HG03064 (cell line): Measurements from ENCODE around the gene SERGEF.

ENCODE experiments used
- ATAC-seq: cut with Tn5 transposase; IDR thresholded peaks from one replicate; pipeline ENCODE4 v1.9.1; 2021; ENCODE audit warnings: low read depth; ENCODE audit not compliant: unreplicated experiment

Gene SERGEF

GRCh38 chr11:18012906-18013781 lies at the start of gene SERGEF:
SERGEF (minus strand) TSS chr11:18013047; CDS start chr11:18013010, 37 bp downstream.
- ATAC-seq = peak; percentile 95

GRCh38 chr11:18061351-18061750 lies 48.5 kb upstream of the SERGEF start:
- no peak for ATAC-seq

GRCh38 chr11:18056561-18057181 lies 43.8 kb upstream of the SERGEF start:
- ATAC-seq = no peak

- ATAC-seq = no peak
Observed at GRCh38 chr11:18054511-18055103, 41.8 kb upstream of the SERGEF start.

- no peak for ATAC-seq
Observed at GRCh38 chr11:18050848-18051247, 38.0 kb upstream of the SERGEF start.

GRCh38 chr11:18046116-18046777 lies 33.4 kb upstream of the SERGEF start, which contains the start of gene TPH1:
TPH1 (minus strand) TSS chr11:18046269; CDS start chr11:18040762, 5,507 bp downstream.
- ATAC-seq = no peak

- ATAC-seq = no peak
Observed at GRCh38 chr11:18036456-18036855, 23.6 kb upstream of the SERGEF start.

- no peak for ATAC-seq
Observed at GRCh38 chr11:18027475-18027874, 14.6 kb upstream of the SERGEF start.

GRCh38 chr11:18022419-18022818 lies 9.6 kb upstream of the SERGEF start:
- ATAC-seq = no peak

GRCh38 chr11:18019650-18020049 lies 6.8 kb upstream of the SERGEF start:
- ATAC-seq = no peak

- no peak for ATAC-seq
Observed at GRCh38 chr11:18016789-18017188, 3.9 kb upstream of the SERGEF start.

- ATAC-seq = no peak
Observed at GRCh38 chr11:18014876-18015275, 2.0 kb upstream of the SERGEF start.

GRCh38 chr11:18013790-18014507 lies 1.1 kb upstream of the SERGEF start:
- ATAC-seq = no peak

- ATAC-seq = no peak
Observed at GRCh38 chr11:18012122-18012905, 533 bp downstream of the SERGEF start.

- ATAC-seq = no peak
Observed at GRCh38 chr11:18011633-18012032, 1.2 kb downstream of the SERGEF start.

GRCh38 chr11:18010977-18011586 lies 1.8 kb downstream of the SERGEF start:
- no peak for ATAC-seq

- ATAC-seq = no peak
Observed at GRCh38 chr11:18010121-18010670, 2.7 kb downstream of the SERGEF start.

- no peak for ATAC-seq
Observed at GRCh38 chr11:18005376-18006129, 7.3 kb downstream of the SERGEF start.
